Spleen (tissue), 7 donors: Measurements from ENCODE around the gene NKAIN2.

Experiments
- CTCF ChIP-seq, 11 experiments: fragments of 200-600 bp in 7 of 11; fragments of 450-650 bp in 4 of 11; sonication (generic) in 4 of 11; IDR thresholded peaks in 8 of 11; conservative IDR thresholded peaks in 3 of 11; 1 replicate in 7 of 11; 2 replicates in 4 of 11; pipeline versions ENCODE4 v1.4.0 to v1.8.0; 2016 to 2021; ENCODE audit warnings: antibody characterized with exemption in 11 of 11, inconsistent platforms in 4 of 11, mild to moderate bottlenecking in 1 of 11
- POLR2A ChIP-seq, 3 donors: fragments of 450-650 bp; IDR thresholded peaks; one replicate each; pipeline ENCODE4 v1.5.1; 2017; ENCODE audit warnings: antibody characterized with exemption in 3 of 3, mild to moderate bottlenecking in 1 of 3
- POLR2AphosphoS5 ChIP-seq, 3 donors: sonication (generic); formaldehyde crosslinking; IDR thresholded peaks; one replicate each; pipeline ENCODE4 v1.5.1; 2017; ENCODE audit warnings: antibody characterized with exemption in 3 of 3
- donor health status: DM: no; HTN: no; CAD: no; lungs with moderate emphysema.
- donor health status: DM: no; HTN: no; CAD: no.
- donor health status: DM: no; HTN: no; CAD: no.

GRCh38 chr6:124294574-124295200 lies 491.0 kb downstream of the NKAIN2 start:
- TF ChIP-seq CTCF (IDR thresholded peaks at IDR 0.05 in 8 of 11, conservative IDR thresholded peaks at IDR 0.05 in 3 of 11) (no peak), POLR2A (IDR thresholded peaks at IDR 0.05) (no peak), POLR2AphosphoS5 (IDR thresholded peaks at IDR 0.05) (no peak)
